Measurements from ENCODE around the gene POLRMT.
"Not testable (repeated sequence)": the region's sequence is repeated elsewhere in the genome, so short reads cannot be mapped to it uniquely, and the experiment has no call there.

- TF ChIP-seq, protein P1, sequence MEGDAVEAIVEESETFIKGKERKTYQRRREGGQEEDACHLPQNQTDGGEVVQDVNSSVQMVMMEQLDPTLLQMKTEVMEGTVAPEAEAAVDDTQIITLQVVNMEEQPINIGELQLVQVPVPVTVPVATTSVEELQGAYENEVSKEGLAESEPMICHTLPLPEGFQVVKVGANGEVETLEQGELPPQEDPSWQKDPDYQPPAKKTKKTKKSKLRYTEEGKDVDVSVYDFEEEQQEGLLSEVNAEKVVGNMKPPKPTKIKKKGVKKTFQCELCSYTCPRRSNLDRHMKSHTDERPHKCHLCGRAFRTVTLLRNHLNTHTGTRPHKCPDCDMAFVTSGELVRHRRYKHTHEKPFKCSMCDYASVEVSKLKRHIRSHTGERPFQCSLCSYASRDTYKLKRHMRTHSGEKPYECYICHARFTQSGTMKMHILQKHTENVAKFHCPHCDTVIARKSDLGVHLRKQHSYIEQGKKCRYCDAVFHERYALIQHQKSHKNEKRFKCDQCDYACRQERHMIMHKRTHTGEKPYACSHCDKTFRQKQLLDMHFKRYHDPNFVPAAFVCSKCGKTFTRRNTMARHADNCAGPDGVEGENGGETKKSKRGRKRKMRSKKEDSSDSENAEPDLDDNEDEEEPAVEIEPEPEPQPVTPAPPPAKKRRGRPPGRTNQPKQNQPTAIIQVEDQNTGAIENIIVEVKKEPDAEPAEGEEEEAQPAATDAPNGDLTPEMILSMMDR (IDR thresholded peaks at IDR 0.05): not testable (repeated sequence)
- TF ChIP-seq POLR2A (IDR thresholded peaks at IDR 0.05): not testable (repeated sequence)
Observed at GRCh38 chr19:603302-603639, 30.1 kb downstream of the POLRMT start.

Measured in breast epithelium (tissue), 3 donors.